Stimulated activated effector memory CD8-positive, alpha-beta T cell treated with anti-CD3 and anti-CD28 coated beads, Interleukin-12 subunit alpha, Interleukin-12 subunit beta, amount 100 ng/mL, for 72 hours (primary cell): ENCODE data around the gene HAVCR2.
"Not testable (repeated sequence)": the region's sequence is repeated elsewhere in the genome, so short reads cannot be mapped to it uniquely, and the experiment has no call there.

Source experiments
- ATAC-seq: fragments of 150-1000 bp; cut with Tn5 transposase; 2 replicates; pipeline ENCODE4 v1.10.0; 2021
- DNase-seq, 2 donors: peaks; one replicate each; pipeline ENCODE4 v3.0.0; 2021 to 2022; ENCODE audit warnings: low spot score in 2 of 2
- H3K27ac Mint-ChIP-seq: one replicate; pipeline ENCODE4 v1.8.0; 2022; ENCODE audit warnings: mild to moderate bottlenecking, mixed read lengths
- H3K36me3 Mint-ChIP-seq: one replicate; pipeline ENCODE4 v1.8.0; 2022; ENCODE audit warnings: mild to moderate bottlenecking, mixed read lengths
- H3K4me1 Mint-ChIP-seq: one replicate; pipeline ENCODE4 v1.8.0; 2022; ENCODE audit warnings: mixed read lengths
- H3K4me3 Mint-ChIP-seq: one replicate; pipeline ENCODE4 v1.8.0; 2022; ENCODE audit warnings: mild to moderate bottlenecking, mixed read lengths
- H3K9me3 Mint-ChIP-seq: one replicate; pipeline ENCODE4 v1.8.0; 2022; ENCODE audit warnings: mixed read lengths

The HAVCR2 gene

GRCh38 chr5:157067005-157067404 lies 41.8 kb downstream of the HAVCR2 start:
- Mint-ChIP-seq H3K4me1 (no peaks in the 10 kb centered on the region), H3K4me3 (no peak overlapping the region), H3K36me3 (no peaks in the 10 kb centered on the region), H3K9me3 (no peaks in the 10 kb centered on the region), H3K27ac (no peak overlapping the region)
- no peak for DNase-seq
- ATAC-seq: no peak

GRCh38 chr5:157066080-157066479 lies 42.8 kb downstream of the HAVCR2 start:
- no peaks in the 10 kb centered on the region for H3K9me3 Mint-ChIP-seq
- DNase-seq (no peak), ATAC-seq (no peak)
- no peaks in the 10 kb centered on the region for H3K36me3 Mint-ChIP-seq
- H3K27ac Mint-ChIP-seq: no peak overlapping the region
- H3K4me1 Mint-ChIP-seq: no peaks in the 10 kb centered on the region
- H3K4me3 Mint-ChIP-seq: no peak overlapping the region

GRCh38 chr5:157063776-157064430 lies 44.9 kb downstream of the HAVCR2 start:
- ATAC-seq (no peak), DNase-seq (no peak)
- Mint-ChIP-seq H3K27ac (peak overlapping the region; percentile 78), H3K36me3 (no peaks in the 10 kb centered on the region), H3K9me3 (no peaks in the 10 kb centered on the region), H3K4me1 (no peaks in the 10 kb centered on the region), H3K4me3 (no peak overlapping the region)

GRCh38 chr5:157059891-157060290 lies 49.0 kb downstream of the HAVCR2 start:
- Mint-ChIP-seq H3K27ac (no peak overlapping the region), H3K9me3 (no peaks in the 10 kb centered on the region), H3K36me3 (no peaks in the 10 kb centered on the region), H3K4me1 (no peaks in the 10 kb centered on the region), H3K4me3 (no peak overlapping the region)
- no peak for DNase-seq
- ATAC-seq: no peak

GRCh38 chr5:157059093-157059539 lies 49.7 kb downstream of the HAVCR2 start, which contains the start of gene HAVCR1:
Gene HAVCR1 (minus strand): TSS chr5:157059116. CDS start chr5:157057943, 1,173 bp downstream.
- H3K4me1 Mint-ChIP-seq: no peaks in the 10 kb centered on the region
- no peak for DNase-seq
- no peaks in the 10 kb centered on the region for H3K36me3 Mint-ChIP-seq
- no peak within 1 kb of the TSS for H3K27ac Mint-ChIP-seq
- H3K4me3 Mint-ChIP-seq: no peak within 1 kb of the TSS
- ATAC-seq: no peak
- no peaks in the 10 kb centered on the region for H3K9me3 Mint-ChIP-seq

- H3K4me1 Mint-ChIP-seq: no peaks in the 10 kb centered on the region
- H3K27ac Mint-ChIP-seq: no peak overlapping the region
- H3K9me3 Mint-ChIP-seq: no peaks in the 10 kb centered on the region
- no peaks in the 10 kb centered on the region for H3K36me3 Mint-ChIP-seq
- DNase-seq (no peak), ATAC-seq (no peak)
- H3K4me3 Mint-ChIP-seq: no peak overlapping the region
These were observed 51.1 kb downstream of the HAVCR2 start for GRCh38 chr5:157057459-157058370.

- H3K4me1 Mint-ChIP-seq, ATAC-seq, H3K27ac Mint-ChIP-seq: not testable (repeated sequence)
These were observed 52.0 kb downstream of the HAVCR2 start for GRCh38 chr5:157056848-157057247.

GRCh38 chr5:157051604-157052245 lies 57.1 kb downstream of the HAVCR2 start:
- DNase-seq (no peak), ATAC-seq (no peak)
- Mint-ChIP-seq H3K9me3 (no peaks in the 10 kb centered on the region), H3K4me3 (no peak overlapping the region), H3K27ac (no peak overlapping the region), H3K36me3 (no peaks in the 10 kb centered on the region), H3K4me1 (peaks cover 8% of the 10 kb centered on the region)

More at GRCh38 chr5:157056848-157057247, 52.0 kb downstream of the HAVCR2 start:
- not testable (repeated sequence) for H3K9me3 Mint-ChIP-seq, H3K4me3 Mint-ChIP-seq, H3K36me3 Mint-ChIP-seq, DNase-seq

GRCh38 chr5:157050050-157050449 lies 58.8 kb downstream of the HAVCR2 start:
- Mint-ChIP-seq H3K4me3 (no peak overlapping the region), H3K27ac (no peak overlapping the region), H3K9me3 (no peaks in the 10 kb centered on the region), H3K4me1 (peaks cover 15% of the 10 kb centered on the region), H3K36me3 (no peaks in the 10 kb centered on the region)
- no peak for ATAC-seq
- DNase-seq: no peak

- no peak for ATAC-seq
- Mint-ChIP-seq H3K4me1 (peaks cover 15% of the 10 kb centered on the region), H3K9me3 (no peaks in the 10 kb centered on the region), H3K4me3 (no peak overlapping the region), H3K27ac (no peak overlapping the region), H3K36me3 (no peaks in the 10 kb centered on the region)
- no peak for DNase-seq
These were observed 59.2 kb downstream of the HAVCR2 start for GRCh38 chr5:157049605-157050004.

GRCh38 chr5:157047898-157048297 lies 60.9 kb downstream of the HAVCR2 start:
- no peaks in the 10 kb centered on the region for H3K36me3 Mint-ChIP-seq
- peaks cover 15% of the 10 kb centered on the region for H3K4me1 Mint-ChIP-seq
- DNase-seq: no peak
- no peak overlapping the region for H3K27ac Mint-ChIP-seq
- no peaks in the 10 kb centered on the region for H3K9me3 Mint-ChIP-seq
- H3K4me3 Mint-ChIP-seq: no peak overlapping the region
- no peak for ATAC-seq

- peaks cover 15% of the 10 kb centered on the region for H3K4me1 Mint-ChIP-seq
- not testable (repeated sequence) for DNase-seq, H3K4me3 Mint-ChIP-seq, ATAC-seq, H3K27ac Mint-ChIP-seq, H3K36me3 Mint-ChIP-seq, H3K9me3 Mint-ChIP-seq
These were observed 61.8 kb downstream of the HAVCR2 start for GRCh38 chr5:157047016-157047415.

- Mint-ChIP-seq H3K36me3 (no peaks in the 10 kb centered on the region), H3K27ac (no peak overlapping the region), H3K4me1 (peaks cover 15% of the 10 kb centered on the region), H3K4me3 (no peak overlapping the region), H3K9me3 (no peaks in the 10 kb centered on the region)
- ATAC-seq (peak; percentile 89), DNase-seq (no peak)
These were observed 62.8 kb downstream of the HAVCR2 start for GRCh38 chr5:157046041-157046440.

- no peak for ATAC-seq
- no peaks in the 10 kb centered on the region for H3K9me3 Mint-ChIP-seq
- H3K4me1 Mint-ChIP-seq: peaks cover 15% of the 10 kb centered on the region
- H3K4me3 Mint-ChIP-seq: no peak overlapping the region
- no peak overlapping the region for H3K27ac Mint-ChIP-seq
- no peaks in the 10 kb centered on the region for H3K36me3 Mint-ChIP-seq
- DNase-seq: no peak
These were observed 63.2 kb downstream of the HAVCR2 start for GRCh38 chr5:157045601-157046000.

GRCh38 chr5:157038568-157039187 lies 70.2 kb downstream of the HAVCR2 start:
- ATAC-seq: peak; percentile 56
- no peaks in the 10 kb centered on the region for H3K36me3 Mint-ChIP-seq
- no peak overlapping the region for H3K4me3 Mint-ChIP-seq
- peak overlapping the region; percentile 24 for H3K27ac Mint-ChIP-seq
- DNase-seq: no peak
- H3K4me1 Mint-ChIP-seq: peaks cover 10% of the 10 kb centered on the region
- no peaks in the 10 kb centered on the region for H3K9me3 Mint-ChIP-seq
